ENCODE results near the gene IRF6. TPM values are rescaled to one million over a fixed set of nuclear protein-coding genes. Genes with fewer than 3 reads are reported as not detected.

Gene IRF6
- total RNA-seq, 1 donor from 2014 or later, result 175 TPM

DNA sequence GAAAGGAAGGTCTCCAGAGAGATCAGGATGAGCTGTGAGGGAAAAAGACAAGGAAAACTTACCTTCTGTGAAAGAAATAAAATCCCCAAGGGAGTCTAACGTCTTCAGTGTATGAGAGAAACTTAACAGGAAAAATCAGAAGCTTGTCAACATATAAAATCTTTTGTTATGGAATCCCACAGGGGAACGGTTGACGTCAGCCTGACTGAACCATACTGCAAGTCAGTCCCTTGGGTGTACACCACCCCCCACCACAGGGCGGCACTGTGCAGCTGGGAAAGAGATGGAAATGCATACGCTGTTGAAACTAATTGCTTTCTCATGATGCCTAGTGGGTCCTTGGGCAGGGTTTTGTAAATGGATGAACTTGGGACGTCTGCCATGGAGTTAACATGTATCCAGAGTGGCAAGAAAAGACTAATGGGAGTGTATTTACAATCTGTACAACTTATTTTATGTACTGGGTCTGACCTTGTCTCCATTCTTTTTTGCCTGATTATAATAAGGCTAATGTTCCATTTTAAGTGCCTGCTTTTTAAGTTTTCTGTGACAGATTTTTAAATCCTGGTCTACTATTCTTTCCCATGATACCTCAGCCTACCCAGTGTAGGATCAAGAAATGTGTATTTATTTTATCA is 44.5 kb upstream of the IRF6 start:
- DNase-seq (ENCODE audit: low read depth) (peak; percentile 56), FAIRE-seq (peak; percentile 82)
- H3K36me3 ChIP-seq (ENCODE audit: control insufficient read depth, insufficient read depth, low read length), result peaks cover 9% of the 10 kb centered on the region
- H3K4me3 ChIP-seq (ENCODE audit: low read depth, low read length), result no peak overlapping the region
- TF ChIP-seq, protein P1, sequence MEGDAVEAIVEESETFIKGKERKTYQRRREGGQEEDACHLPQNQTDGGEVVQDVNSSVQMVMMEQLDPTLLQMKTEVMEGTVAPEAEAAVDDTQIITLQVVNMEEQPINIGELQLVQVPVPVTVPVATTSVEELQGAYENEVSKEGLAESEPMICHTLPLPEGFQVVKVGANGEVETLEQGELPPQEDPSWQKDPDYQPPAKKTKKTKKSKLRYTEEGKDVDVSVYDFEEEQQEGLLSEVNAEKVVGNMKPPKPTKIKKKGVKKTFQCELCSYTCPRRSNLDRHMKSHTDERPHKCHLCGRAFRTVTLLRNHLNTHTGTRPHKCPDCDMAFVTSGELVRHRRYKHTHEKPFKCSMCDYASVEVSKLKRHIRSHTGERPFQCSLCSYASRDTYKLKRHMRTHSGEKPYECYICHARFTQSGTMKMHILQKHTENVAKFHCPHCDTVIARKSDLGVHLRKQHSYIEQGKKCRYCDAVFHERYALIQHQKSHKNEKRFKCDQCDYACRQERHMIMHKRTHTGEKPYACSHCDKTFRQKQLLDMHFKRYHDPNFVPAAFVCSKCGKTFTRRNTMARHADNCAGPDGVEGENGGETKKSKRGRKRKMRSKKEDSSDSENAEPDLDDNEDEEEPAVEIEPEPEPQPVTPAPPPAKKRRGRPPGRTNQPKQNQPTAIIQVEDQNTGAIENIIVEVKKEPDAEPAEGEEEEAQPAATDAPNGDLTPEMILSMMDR (IDR thresholded peaks at IDR 0.05; ENCODE audit: insufficient read depth, low read length, severe bottlenecking), result peak; percentile 78
- no peaks in the 10 kb centered on the region for H3K27me3 ChIP-seq (ENCODE audit: control insufficient read depth, insufficient read depth, low read length)

DNA sequence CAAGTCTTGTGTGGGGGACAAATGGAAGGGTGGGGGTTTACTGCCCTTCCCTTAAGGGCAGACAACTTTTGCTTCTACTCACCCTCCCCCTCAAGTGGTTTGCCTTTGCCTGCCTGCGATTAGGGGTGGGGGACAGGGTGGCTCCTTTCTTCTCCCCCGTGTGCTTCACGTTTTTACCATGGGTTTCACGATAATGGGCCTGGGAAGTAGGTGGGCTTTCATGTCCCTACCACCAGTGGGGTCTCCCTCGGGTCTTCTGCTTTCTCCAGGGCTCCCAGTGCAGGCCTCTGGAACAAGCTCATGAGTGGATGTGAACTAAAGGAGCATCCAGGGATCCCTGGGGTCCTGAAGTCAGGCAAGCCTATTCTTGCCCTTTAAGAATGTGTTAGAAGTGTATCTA is 43.4 kb upstream of the IRF6 start:
- FAIRE-seq (no peak), DNase-seq (ENCODE audit: low read depth) (no peak)
- Histone ChIP-seq H3K27me3 (ENCODE audit: control insufficient read depth, insufficient read depth, low read length) (no peaks in the 10 kb centered on the region), H3K36me3 (ENCODE audit: control insufficient read depth, insufficient read depth, low read length) (peaks cover 12% of the 10 kb centered on the region), H3K4me3 (ENCODE audit: low read depth, low read length) (no peak overlapping the region)
- TF ChIP-seq, protein P1 (IDR thresholded peaks at IDR 0.05; ENCODE audit: insufficient read depth, low read length, severe bottlenecking), result no peak

DNA sequence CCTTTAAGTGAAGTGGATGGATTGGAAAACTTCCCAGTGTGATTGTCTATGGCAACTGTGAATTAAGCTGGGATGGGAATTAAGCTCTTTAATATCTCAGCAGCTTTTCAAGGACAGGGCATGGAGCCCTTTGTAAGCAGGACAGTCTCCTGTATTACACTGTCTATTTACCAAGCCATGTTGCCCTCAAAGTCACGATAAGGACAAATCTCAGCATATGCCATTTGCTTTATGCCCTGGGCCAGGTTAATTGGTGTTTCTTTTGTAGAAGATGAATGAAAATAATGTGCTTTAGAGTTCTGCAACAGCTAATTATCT is 39.4 kb upstream of the IRF6 start:
- no peak for FAIRE-seq
- peaks cover 24% of the 10 kb centered on the region for H3K36me3 ChIP-seq (ENCODE audit: control insufficient read depth, insufficient read depth, low read length)
- DNase-seq (ENCODE audit: low read depth), result no peak

DNA sequence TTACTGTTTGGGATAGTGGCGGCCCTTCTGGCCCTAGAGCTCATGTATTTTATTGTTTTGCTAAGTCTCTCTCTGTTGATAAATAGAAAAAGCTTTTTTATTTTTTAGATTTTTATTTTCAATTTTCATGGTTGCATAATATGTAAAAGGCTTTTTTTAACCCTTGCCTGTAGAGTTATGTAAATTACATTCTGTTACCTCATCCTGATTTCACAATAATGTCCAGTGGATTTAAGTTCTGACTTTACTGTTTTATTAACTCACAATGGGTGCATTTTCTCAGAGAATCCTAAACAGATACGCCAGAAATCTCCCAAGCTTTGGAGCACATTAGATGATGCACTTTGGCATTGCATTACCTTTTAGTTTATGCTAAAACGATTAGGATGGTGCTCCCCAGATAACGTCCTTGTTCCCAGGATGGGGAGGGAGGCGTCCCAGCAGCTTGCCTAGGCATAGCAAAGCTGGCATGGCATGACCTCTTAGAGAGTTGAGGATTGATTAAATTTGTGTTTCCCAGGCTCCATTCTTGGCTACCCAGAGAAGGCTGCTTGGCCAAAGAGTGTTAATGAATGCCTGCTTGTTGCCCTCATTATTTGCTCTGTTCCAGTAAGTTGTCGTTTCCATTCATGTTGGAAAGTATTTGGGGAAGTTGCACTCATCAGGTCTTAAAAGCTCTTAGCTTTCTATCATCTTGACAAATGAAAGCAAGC is 38.9 kb upstream of the IRF6 start:
- peaks cover 24% of the 10 kb centered on the region for H3K36me3 ChIP-seq (ENCODE audit: control insufficient read depth, insufficient read depth, low read length)
- FAIRE-seq (no peak), DNase-seq (ENCODE audit: low read depth) (no peak)
- TF ChIP-seq, protein P1 (IDR thresholded peaks at IDR 0.05; ENCODE audit: insufficient read depth, low read length, severe bottlenecking), result no peak
- H3K4me3 ChIP-seq (ENCODE audit: low read depth, low read length), result no peak overlapping the region
- no peaks in the 10 kb centered on the region for H3K27me3 ChIP-seq (ENCODE audit: control insufficient read depth, insufficient read depth, low read length)

More for the DNA sequence above, 39.4 kb upstream of the IRF6 start:
- TF ChIP-seq, protein P1 (IDR thresholded peaks at IDR 0.05; ENCODE audit: insufficient read depth, low read length, severe bottlenecking), result no peak
- no peaks in the 10 kb centered on the region for H3K27me3 ChIP-seq (ENCODE audit: control insufficient read depth, insufficient read depth, low read length)
- H3K4me3 ChIP-seq (ENCODE audit: low read depth, low read length), result no peak overlapping the region

DNA sequence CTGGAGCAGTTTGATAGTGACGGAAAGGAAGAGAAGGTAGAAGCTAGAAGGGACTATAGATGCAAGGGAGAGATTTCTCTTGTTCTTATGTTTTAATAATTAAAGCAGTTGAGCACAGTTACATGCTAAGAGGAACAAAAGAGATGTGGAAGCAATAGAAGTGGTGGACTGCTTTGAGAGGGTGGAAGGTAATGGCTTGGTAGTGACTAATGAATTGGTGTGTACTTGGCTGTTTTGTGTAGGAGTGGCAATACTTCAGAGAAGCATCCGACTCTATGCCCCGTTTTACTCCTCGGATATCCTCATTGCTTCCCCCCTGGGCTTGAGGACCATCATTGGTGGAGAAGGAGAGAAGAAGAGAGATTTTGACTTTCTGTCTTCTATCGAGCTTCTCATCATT is 34.7 kb upstream of the IRF6 start:
- no peaks in the 10 kb centered on the region for H3K27me3 ChIP-seq (ENCODE audit: control insufficient read depth, insufficient read depth, low read length)
- no peak for FAIRE-seq
- no peak for DNase-seq (ENCODE audit: low read depth)
- TF ChIP-seq, protein P1 (IDR thresholded peaks at IDR 0.05; ENCODE audit: insufficient read depth, low read length, severe bottlenecking), result no peak
- peaks cover 26% of the 10 kb centered on the region for H3K36me3 ChIP-seq (ENCODE audit: control insufficient read depth, insufficient read depth, low read length)
- H3K4me3 ChIP-seq (ENCODE audit: low read depth, low read length), result no peak overlapping the region
